Sciatic nerve (tissue), 2 donors: Measurements from ENCODE around the gene RPL37A. TPM values are rescaled to one million over a fixed set of nuclear protein-coding genes. Genes with fewer than 3 reads are reported as not detected.
"Not testable (repeated sequence)": the region's sequence is repeated elsewhere in the genome, so short reads cannot be mapped to it uniquely, and the experiment has no call there.

Experiments used
- ATAC-seq: fragments of 200-7000 bp; cut with Tn5 transposase; one replicate; pipeline ENCODE4 v1.9.1; 2020; ENCODE audit warnings: mild to moderate bottlenecking, moderate library complexity
- DNase-seq: peaks from one replicate; pipeline ENCODE4 v3.0.0-alpha.2; 2020; ENCODE audit warnings: low spot score
- intact Hi-C: fragments of 100-400 bp; cut with DNase I; formaldehyde crosslinking; loops from one replicate; pipeline ENCODE4 v1.14.2; 2022
- total RNA-seq: library from RNA; stranded (reverse); fragmentation: NEBNext Ultra II Directional; extraction: Animal tissue kit (Norgen Biotek cat#: 25700); gene quantifications from one replicate; pipeline ENCODE4 v1.2.1, GENCODE V29; 2021
- donor health status: DM: no; HTN: no; CAD: no.
- donor health status: DM: no; HTN: no; CAD: no.

RPL37A gene
- total RNA-seq, 1 donor from 2014 or later: 1,810 TPM

- no peak for DNase-seq
- intact Hi-C loops: no loop called here
- ATAC-seq: no peak
Measured at GRCh38 chr2:216505133-216506106, 6.8 kb downstream of the RPL37A start.

GRCh38 chr2:216507220-216508160, 8.8 kb downstream of the RPL37A start:
- DNase-seq (no peak), ATAC-seq (peak; percentile 21)
- intact Hi-C loops: no loop called here

GRCh38 chr2:216508229-216508628, 9.6 kb downstream of the RPL37A start:
- intact Hi-C loops: no loop called here
- no peak for ATAC-seq
- no peak for DNase-seq

GRCh38 chr2:216516730-216517350, 18.2 kb downstream of the RPL37A start:
- ATAC-seq (no peak), DNase-seq (no peak)
- intact Hi-C loops: no loop called here

- no peak for DNase-seq
- peak; percentile 18 for ATAC-seq
- intact Hi-C loops: loop anchor here (2.0 kb wide), 1 partner anchor 147 kb away; no protein-coding TSS in a partner anchor
Measured at GRCh38 chr2:216517447-216518225, 19.0 kb downstream of the RPL37A start.

- intact Hi-C loops: loop anchor here (2.0 kb wide), 1 partner anchor 146 kb away; no protein-coding TSS in a partner anchor
- DNase-seq, ATAC-seq: not testable (repeated sequence)
Measured at GRCh38 chr2:216518566-216519119, 20.0 kb downstream of the RPL37A start.

- DNase-seq (peak; percentile 78), ATAC-seq (peak; percentile 85)
- intact Hi-C loops: loop anchor here (2.0 kb wide), 1 partner anchor 146 kb away; no protein-coding TSS in a partner anchor
Measured at GRCh38 chr2:216519154-216519762, 20.6 kb downstream of the RPL37A start.

- DNase-seq: no peak
- no peak for ATAC-seq
- intact Hi-C loops: no loop called here
Measured at GRCh38 chr2:216520112-216520511, 21.5 kb downstream of the RPL37A start.

GRCh38 chr2:216522892-216523502, 24.4 kb downstream of the RPL37A start:
- intact Hi-C loops: no loop called here
- ATAC-seq: no peak
- no peak for DNase-seq

GRCh38 chr2:216525972-216526371, 27.3 kb downstream of the RPL37A start:
- intact Hi-C loops: no loop called here
- no peak for ATAC-seq
- no peak for DNase-seq

GRCh38 chr2:216526939-216527338, 28.3 kb downstream of the RPL37A start:
- no peak for DNase-seq
- intact Hi-C loops: no loop called here

GRCh38 chr2:216527600-216527999, 29.0 kb downstream of the RPL37A start:
- intact Hi-C loops: no loop called here
- DNase-seq (no peak), ATAC-seq (no peak)

More at GRCh38 chr2:216526939-216527338, 28.3 kb downstream of the RPL37A start:
- no peak for ATAC-seq

GRCh38 chr2:216532562-216532961, 33.9 kb downstream of the RPL37A start:
- ATAC-seq (no peak), DNase-seq (no peak)
- intact Hi-C loops: no loop called here

- intact Hi-C loops: no loop called here
- ATAC-seq (no peak), DNase-seq (no peak)
Measured at GRCh38 chr2:216533609-216534008, 35.0 kb downstream of the RPL37A start.

GRCh38 chr2:216534809-216535208, 36.2 kb downstream of the RPL37A start:
- ATAC-seq (no peak), DNase-seq (no peak)
- intact Hi-C loops: no loop called here

- intact Hi-C loops: no loop called here
- ATAC-seq (peak; percentile 90), DNase-seq (peak; percentile 70)
Measured at GRCh38 chr2:216535454-216535995, 36.9 kb downstream of the RPL37A start.

GRCh38 chr2:216536734-216537210, 38.1 kb downstream of the RPL37A start:
- DNase-seq: no peak
- peak; percentile 40 for ATAC-seq

More at GRCh38 chr2:216536734-216537210, 38.1 kb downstream of the RPL37A start:
- intact Hi-C loops: no loop called here
